Globus pallidus (tissue), 1 donor: Measurements from ENCODE around the gene FMNL3.

ENCODE experiments used
- DNase-seq: peaks from one replicate; pipeline ENCODE4 v3.0.0-alpha.2; 2015; ENCODE audit warnings: low spot score

FMNL3 gene

DNA sequence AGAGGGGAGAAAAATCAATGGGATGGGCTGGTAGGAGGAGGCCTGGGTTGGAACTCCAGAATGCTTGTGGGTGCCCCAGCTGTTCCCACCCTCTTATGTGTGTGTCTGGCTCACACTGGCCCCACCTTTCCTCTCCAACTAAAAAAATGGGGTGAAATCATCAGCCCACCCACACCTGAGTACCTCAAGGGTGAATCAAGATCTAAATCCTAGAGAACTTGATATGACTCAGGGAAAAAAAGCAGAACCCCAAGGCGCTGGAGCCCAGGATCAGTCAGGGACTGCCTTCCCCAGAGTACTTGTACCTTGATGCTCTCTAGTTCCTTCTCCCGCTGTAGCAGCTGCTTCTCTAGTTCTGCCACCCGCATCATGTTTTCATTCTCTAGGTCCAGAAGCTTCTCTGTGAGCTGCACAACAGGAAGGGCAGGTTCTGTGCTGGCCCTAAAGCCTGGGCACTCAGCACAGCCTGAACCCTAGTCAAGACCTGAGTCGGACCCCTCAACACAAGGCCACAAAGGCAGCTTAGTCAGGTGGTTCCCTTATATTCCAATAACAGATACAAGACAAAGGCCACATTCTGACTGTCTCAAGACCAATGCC, 54.2 kb downstream of the FMNL3 start:
- no peak for DNase-seq

DNA sequence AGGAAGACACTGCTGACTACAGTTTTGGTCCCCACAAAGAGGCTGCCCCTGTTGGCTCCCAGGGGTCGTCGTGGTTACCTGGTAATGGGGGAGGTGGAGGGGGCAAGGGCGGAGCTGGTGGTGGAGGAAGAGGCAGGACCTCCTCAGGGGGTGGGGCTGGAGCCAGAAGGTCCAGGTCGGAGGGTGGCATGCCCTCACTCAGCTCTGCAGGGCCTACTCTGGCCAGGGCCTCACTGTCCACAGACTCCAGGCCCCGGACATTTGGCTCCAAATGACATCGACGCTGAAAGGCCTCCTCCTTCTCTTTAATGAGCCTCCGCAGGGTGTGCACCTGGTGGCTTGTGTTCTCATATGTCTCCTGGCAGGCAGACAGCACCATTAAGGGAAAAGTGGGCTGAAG, 55.4 kb downstream of the FMNL3 start:
- DNase-seq = no peak

DNA sequence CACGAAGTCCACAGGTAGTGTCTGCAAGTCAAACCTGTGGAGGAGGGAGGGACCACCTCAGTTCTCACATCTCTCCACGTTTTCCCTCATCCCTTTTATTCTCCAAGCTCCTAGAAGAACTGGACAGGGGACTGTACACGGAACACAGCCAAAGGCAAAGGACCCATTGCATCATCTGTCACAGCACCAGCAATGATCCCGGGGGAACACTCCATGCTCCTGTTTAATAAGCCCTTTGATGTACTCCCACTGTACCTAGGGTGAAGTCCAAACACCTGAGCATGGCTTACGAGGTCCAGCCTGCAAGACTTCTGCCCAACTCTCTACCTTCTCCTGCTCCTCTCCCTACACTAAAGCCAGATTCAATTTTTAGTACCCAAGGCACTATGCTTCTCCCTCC, 57.3 kb downstream of the FMNL3 start:
- DNase-seq = no peak

DNA sequence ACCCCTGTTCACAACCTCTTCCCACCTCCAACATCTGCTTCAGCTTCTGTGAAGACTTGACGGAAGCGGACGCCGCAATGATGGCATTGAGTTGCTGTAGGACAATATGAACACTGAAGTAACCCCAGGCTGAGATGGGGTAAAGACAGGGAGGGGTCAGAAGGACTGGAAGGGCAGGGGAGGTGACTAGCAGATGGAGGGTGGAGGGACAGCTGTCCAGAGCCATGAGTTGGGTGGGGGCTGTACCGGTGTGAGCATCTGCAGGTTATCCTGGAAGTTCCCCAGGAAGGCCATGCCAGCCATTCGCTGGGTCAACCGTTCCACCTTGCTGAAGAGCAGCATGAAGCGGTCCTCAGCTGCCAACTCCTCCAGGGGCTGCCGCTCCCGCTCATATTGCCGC, 57.8 kb downstream of the FMNL3 start:
- DNase-seq = no peak

DNA sequence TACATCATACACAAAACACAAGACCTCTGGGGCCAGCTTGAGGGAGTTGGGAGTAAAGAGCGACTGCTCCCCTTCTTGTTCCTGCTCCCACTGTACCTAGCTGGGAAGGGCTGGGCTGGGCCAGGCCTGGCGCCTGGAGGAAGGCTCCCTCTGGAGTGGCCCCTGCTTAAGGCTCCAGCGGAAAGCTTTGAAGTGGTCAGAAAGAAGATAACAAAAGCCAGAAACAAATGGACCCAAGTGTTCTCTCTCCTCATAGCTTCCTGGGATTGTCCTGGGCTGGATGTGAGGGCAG, 58.5 kb downstream of the FMNL3 start:
- DNase-seq = no peak

- DNase-seq = no peak
Observed at GRCh38 chr12:49647827-49648711, 59.1 kb downstream of the FMNL3 start.

DNA sequence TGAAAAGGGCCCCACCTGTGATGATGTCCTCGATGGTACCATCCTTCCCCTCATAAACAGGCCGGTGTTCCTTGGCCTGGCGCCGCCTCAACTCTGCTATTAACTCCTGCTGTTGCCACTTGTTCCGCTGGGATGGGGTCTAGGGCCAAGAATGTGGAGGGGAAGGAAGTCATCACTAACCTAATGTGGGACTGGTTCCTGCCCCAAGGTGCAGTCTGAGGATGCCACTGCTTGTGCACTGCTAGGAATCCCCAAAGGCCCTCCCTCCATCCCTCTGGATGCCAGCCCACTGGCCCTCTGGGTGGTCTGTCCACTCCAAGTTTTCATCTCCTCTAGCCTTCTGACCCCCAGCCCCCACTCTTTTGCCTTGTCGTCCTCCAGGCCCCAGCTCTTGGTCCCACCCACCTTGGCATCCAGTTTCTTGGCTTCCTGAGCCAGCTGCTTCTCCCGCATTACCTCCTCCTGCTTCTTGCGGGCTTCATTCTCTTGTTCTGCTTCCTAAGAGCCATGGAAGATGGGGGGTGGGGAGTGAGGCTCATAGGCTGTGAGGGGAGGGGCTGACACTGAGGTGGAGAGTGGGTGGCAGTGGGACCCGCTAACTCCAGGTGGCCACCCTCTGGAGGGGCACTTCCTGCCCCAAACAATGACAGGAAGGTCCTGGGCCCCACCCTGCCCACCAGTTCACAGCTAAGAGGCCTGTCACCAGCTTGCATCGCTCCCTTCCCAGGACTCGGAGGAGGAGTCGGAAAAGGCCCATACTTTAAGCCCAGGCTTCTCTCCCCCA, 60.1 kb downstream of the FMNL3 start:
- DNase-seq = no peak

GRCh38 chr12:49646331-49646830, 60.8 kb downstream of the FMNL3 start:
- no peak for DNase-seq

DNA sequence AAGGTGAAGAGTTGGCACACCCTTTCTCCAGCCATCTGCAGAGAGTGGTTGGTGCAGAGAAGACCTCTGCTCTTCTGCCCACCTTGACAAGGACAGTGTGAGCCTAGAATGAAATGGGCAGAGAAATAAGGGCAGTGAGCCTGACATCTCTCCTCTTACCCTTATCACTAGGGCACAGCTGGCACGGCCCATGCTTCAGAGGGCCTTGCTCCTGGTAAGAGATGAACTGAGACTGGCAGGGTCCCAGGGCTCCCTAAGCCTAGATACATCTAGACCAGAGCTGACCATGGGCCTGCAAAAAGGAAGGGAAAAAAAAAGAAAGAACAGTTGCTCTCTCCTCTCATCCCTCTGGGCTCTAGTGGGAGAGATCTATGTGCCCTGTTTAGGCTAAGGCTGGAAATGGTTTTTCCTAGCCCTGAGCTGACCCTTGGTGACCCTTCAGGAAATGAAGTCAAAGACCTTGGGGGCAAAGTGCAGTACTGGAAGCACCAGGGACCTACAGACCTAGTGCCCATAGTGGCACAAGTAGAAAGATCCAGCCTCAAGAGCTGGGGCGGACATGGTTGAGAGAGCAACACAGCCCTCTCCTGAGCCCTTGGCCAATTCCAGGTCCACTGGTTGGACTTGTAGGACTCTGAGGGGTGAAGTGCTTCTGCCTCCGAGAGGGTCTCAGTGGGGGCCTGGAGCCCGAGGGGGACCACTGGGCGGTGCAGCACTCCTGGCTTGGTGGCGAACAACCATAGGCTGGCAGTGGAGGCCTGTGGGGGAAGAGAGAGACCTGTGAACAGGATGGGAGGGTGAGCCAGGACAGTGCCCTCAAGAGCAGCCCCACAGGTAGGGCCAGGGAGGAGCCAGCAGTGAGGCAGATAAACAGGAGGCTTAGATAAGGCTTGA, 61.8 kb downstream of the FMNL3 start:
- DNase-seq = no peak

- peak; percentile 85 for DNase-seq
Observed at GRCh38 chr12:49644620-49644994, 62.6 kb downstream of the FMNL3 start.

DNA sequence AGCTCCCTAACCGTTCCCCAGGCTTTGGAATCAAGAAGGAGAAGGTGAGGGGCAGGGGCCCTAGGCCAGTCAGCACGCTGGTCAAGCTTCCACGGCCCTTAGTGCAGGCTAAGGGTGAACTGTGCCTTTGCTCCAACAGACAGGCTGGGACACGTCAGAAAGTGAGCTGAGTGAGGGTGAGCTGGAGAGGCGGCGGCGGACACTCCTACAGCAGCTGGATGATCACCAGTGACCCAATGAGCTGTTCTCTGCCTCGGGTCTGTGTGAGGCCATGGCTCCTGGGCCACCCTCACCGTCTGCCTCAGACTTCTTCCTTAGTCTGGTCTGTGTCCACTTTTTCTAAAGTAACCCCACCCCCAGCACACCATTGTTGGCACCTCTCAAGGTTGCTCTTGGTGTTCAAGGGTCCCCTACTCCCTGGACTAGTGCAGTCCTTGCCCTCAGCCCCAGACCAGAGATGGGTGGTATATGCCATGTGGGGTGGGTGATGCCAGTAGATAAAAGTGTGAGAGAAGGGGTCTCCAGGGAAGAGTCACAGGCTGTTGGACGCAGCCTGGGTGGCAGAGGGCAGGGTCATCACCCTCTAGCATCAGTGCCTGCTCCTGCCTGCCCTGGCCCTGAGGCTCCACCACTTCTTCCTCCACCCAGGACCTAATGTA, 63.1 kb downstream of the FMNL3 start:
- DNase-seq = no peak

DNA sequence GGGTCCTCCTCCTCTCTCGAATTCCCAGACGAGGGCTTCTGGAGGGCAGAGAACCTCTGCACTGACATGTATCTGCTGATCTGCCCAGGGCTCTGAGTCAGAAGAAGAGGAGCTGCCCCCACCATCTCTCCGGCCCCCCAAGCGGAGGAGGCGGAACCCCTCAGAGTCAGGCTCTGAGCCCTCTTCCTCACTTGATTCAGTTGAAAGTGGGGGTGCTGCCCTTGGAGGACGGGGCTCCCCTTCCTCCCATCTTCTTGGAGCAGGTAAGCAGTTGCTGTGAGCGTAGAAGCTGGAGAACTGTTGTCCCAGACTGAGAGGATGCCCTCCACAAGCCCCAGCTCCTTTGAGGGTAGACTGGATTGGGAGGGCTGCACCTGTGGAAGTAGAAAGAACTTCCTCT, 64.1 kb downstream of the FMNL3 start:
- no peak for DNase-seq

GRCh38 chr12:49642370-49642802, 64.8 kb downstream of the FMNL3 start:
- no peak for DNase-seq

DNA sequence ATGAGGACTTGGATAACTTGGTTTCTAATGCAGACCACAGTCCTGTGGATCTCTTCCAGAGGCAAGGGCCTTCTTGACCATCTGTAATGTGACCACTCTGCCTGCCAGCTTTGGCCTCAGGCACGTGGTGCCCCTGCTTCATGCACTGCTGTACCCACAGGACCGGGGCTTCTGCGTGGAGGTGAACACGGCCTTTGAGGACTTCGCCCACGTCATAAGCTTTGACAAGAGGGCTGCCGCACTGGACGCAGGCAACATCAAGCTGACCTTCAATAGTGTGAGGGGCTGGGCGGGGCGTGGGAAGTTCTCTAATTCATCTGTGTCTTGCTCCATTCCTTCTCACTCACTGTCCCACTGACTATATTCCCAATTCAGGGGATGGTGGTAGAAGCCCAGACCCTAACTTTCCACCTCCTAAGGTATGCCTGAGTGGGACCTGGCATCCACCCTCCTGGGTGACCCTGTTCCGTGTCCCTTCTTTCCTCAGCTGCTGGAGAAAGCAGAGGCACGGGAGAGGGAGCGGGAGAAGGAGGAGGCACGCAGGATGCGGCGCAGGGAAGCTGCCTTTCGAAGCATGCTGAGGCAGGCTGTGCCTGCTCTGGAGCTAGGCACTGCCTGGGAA, 65.3 kb downstream of the FMNL3 start:
- no peak for DNase-seq

DNA sequence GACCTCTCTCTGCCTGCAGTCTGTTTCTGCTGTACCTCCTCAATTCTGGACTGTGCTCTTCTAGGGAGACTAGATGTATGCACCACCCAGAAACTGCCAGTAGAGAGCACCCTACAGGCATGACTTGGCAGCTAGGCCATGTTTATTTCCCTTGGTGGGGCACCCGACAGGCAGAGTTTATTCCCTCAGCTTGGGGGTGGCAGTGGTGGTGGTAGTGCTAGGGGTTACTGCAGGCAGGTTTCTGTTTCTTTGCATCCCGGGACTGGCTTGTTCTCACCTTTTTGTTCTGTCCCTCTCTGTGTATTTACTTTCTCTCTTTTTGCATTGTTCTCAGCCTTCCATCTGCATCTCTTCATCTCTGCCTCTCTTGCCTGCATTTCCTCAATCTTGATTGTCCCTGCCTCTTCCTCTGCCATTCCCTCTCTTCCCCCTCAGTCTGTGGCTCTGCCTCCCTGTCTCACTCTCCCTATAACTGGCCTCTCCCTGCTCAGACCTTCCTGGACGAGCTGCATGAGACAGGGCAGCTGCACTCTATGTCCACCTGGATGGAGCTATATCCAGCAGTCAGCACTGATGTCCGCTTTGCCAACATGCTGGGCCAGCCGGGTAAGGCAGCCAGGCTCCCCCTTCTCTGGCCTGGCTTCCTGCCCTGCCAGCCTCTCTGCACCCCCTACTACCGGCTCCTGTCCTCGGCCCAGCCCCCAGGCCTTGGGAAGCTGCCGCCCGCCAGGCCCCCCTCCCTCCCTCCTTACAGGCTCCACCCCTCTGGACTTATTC, 70.0 kb downstream of the FMNL3 start:
- peak; percentile 76 for DNase-seq

- no peak for DNase-seq
Observed at GRCh38 chr12:49636574-49636973, 70.6 kb downstream of the FMNL3 start.

DNA sequence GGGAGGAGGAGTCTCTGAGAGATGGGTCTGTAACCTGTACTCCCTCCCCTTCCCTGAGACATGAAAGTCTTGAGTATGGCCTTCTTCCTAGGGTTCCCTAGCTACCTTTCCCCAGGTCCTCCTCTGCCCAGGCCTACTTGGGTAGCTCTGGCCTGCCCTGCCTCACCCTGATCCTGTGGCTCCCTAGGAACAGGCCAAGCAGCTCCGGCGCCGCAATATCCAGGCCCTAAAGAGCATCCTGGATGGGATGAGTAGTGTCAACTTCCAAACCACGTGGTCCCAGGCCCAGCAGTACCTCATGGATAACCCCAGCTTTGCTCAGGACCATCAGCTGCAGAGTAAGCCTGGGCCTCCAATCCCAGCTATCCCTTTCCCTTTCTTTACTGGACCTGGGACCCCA, 71.5 kb downstream of the FMNL3 start:
- no peak for DNase-seq

DNA sequence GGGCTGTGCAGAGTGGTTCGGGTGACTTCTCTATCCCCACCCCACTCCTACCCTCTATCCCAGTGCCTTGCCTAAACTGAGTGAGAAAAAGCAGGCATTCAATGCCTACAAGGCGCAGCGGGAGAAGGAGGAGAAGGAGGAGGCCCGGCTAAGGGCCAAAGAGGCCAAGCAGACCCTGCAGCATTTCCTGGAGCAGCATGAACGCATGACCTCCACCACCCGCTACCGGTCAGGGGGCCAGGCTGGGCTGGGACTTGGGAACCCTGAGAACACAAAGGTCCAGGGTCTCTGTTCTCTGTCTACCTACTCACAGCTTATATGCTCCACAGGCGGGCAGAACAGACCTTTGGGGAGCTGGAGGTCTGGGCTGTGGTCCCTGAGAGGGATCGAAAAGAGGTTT, 72.2 kb downstream of the FMNL3 start:
- no peak for DNase-seq

- DNase-seq = no peak
Observed at GRCh38 chr12:49633703-49634345, 73.4 kb downstream of the FMNL3 start.
